CD4-positive, alpha-beta T cell treated with Interleukin-12 subunit alpha and Interleukin-12 subunit beta, for 1 hour (primary cell): ENCODE measurements around the gene BLTP3A.
"Not testable (repeated sequence)": the region's sequence is repeated elsewhere in the genome, so short reads cannot be mapped to it uniquely, and the experiment has no call there.

Experiments used
- DNase-seq: peaks from one replicate; pipeline ENCODE4 v3.0.0-alpha.2; 2020

Gene BLTP3A

DNA sequence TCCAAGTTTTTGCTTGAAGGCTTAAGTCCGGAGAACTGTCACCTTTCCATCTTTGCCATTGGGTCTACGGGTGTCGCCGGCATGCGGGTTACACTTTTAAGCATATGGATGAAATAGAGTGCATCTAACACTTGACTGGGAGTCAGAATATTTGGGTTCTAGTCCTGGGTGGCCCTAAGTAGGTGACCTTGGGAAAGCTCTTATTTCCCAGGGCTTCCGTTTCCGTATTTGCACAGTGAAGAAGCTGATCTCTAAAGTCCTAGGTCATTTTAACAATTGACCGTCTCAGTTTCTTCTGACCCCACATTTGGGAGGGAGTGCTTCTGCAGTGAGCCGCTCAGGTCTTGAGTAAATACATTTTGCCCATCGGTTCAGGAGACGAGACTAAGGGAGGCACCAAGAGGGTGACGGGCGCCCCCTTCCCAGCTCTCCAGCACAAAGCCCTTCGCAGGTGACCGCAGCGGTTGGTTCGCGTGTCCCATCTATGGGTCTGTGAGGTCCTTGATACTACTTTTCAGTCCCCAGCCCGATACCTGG, 651 bp upstream of the BLTP3A start:
- no peak for DNase-seq

DNA sequence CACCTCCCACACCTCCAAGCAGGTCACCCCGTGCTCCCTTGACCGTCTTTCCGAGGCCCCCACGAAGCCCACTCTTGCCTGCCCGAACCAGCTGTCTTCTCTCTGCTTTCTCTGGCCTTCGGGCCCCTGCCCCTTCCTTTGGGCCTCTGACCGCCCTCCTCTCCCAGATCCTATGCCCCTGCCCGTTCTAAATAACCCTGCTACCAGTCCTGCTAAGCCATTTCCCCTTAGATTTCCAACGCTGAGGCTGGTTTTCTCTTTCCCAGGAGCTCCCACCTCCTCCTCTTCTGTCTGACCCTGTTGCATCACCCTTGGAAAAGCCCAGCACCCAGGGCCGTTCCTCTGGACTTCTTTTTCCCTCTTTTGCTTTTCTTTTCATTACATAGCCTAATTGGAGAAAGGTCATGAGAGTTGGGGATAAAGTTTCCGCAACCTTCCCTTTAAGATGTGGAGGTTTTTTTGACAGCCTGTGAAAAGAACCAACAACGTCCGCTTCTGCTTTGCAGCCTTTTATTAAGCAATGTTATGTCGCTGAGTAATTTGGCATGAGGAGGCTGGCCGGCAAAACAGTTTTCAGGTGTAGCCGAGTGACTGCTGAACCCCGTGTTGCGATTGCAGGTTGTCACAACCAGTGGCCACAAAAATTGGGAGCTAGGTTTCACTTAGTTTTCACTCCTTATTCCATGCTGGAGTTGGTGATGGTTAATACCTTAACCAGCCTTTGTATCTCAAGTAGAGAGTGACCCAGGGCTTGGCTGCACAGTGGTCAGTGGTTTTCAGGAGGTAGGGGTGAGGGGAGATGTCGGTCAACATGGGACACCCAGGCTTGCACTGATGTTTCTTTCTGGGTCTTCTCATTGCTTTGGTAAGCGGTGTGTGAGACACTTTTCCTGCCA, 970 bp downstream of the BLTP3A start:
- peak; percentile 12 for DNase-seq

DNA sequence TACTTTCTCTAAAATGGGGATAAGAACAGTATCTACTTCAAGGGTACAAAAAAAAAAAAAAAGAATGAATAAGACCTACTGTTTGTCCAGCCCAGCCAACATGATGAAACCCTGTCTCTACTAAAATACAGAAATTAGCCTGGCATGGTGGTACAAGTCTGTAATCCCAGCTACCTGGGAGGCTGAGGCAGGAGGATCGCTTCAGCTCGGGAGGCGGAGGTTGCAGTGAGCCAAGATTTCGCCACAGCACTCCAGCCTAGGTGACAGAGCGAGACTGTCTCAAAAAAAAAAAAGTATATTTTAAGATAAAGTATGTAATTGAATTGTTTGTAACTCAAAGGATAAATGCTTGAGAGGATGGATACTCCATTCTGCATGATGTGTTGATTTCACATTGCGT, 2.0 kb downstream of the BLTP3A start:
- DNase-seq, result no peak

DNA sequence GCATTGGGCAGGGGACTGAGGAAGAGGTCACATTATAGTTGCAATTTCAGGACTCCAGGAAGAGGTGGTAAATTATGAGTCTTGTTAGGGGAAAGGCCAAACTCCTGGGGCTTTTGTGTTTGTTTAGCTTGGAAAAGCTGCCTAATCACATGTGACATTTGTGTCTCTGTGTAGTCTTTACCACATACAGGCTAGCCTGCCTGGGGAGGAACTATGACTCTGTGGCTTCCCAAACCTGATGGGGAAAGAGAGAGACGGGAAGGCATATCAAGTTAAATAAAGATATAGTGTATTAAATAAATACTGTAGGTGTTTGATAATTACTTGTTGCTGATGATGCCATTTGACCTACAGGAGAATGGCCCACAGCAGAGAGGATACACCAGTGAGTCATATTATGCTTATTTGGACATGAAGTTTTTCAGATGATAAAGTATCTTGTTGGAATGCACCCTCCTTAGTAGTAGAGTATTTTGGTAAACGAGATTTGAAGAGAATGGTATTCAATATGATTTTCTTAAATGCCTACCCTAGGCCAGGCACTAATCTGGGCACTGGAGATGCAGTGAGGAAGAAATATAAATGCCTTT, 4.0 kb downstream of the BLTP3A start:
- no peak for DNase-seq

DNA sequence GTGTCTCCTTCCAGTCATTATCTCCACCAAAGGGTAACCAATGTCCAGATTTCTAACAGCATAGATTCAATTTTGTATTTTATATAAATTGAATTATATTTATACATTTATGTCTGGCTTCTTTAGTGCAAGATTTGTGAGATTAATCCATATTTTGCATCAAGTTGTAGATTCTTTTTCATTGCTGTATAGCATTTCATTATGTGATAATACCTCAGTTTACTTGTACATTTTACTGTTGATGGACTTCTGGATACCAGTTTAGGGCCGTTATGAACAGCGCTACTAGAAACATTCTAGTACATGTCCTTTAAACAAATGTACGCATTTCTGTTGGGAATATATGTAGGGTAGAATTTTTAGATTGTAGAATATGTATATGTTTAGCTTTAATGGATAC, 6.2 kb downstream of the BLTP3A start:
- no peak for DNase-seq

DNA sequence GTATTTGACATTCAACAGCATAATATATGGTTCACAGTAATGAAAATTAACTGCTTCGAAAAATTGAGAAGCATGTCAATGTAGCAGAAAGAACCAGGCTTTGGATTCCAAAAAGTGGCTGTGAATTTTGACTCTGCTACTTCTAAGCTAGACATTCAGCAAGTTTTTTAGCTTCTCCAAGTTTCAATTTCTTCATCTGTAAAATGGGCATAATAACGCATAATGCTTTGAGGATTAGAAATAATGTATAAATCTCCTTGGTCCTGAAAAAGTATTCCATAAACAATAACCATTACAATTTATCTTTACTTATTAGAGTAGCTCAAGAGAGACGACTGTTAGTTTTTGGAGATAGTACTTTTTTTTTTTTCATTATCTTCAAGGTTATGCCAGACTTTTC, 7.7 kb downstream of the BLTP3A start:
- DNase-seq, result no peak

DNA sequence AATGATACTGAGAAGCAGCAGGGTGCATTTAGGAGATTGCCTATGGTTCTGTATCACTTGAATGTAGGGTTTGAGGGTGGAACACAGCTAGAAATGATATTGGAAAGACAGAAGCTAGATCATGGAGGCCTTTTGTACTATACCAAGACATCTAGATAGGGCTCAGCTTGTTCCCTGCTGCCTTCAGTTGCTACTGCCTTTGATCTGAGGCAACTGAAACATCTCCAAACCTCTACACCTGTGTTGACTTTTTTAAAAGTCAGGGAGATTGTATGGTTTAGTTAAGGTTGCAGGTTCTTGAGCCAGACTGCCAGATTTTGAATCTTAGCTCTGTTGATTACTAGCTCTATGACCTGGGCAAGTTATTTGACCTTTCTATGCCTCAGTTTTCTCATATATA, 12.7 kb downstream of the BLTP3A start:
- DNase-seq, result no peak

DNA sequence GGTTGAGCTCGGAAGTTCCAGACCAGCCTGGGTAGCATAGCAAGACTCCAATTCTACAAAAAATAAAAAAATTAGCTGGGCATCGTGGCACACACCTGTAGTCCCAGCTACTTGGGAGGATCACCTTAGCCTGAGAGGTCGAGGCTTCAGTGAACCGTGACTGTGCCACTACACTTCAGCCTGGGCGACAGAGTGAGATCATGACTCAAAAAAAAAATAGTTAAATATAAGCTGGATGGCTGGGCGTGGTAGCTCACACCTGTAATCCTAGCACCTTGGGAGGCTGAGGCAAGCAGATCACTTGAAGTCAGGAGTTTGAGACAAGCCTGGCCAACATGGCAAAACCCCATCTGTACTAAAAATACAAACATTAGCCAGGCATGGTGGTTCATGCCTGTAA, 13.2 kb downstream of the BLTP3A start:
- not testable (repeated sequence) for DNase-seq

DNA sequence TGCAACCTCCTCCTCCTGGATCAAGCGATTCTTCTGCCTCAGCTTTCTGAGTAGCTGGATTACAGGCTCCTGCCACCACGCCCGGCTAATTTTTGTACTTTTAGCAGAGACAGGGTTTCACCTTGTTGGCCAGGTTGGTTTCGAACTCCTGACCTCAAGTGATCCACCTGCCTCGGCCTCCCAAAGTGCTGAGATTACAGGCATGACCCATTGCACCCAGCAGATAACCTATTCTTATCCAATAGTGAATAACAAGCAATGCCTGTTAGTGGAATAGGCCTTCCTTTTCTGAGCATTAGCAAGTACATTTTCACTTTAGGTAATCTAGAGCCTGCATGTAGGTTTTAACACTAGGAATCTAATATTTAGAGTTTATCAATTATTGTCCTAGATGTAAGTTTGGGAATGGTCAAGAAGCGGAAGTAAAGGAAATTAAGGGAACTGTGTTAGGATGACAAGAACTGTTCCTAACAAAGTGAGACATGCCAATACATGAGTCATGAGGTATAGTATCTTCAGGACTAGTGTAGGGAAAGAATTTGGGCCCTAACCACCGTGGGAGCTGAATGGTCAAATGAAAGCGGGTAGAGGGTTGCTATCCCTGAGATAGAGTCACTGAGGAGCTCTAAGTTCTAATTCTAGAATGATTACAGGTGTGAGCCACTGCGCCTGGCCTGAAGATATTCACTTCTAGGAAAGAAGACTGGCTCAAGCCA, 15.0 kb downstream of the BLTP3A start:
- no peak for DNase-seq

DNA sequence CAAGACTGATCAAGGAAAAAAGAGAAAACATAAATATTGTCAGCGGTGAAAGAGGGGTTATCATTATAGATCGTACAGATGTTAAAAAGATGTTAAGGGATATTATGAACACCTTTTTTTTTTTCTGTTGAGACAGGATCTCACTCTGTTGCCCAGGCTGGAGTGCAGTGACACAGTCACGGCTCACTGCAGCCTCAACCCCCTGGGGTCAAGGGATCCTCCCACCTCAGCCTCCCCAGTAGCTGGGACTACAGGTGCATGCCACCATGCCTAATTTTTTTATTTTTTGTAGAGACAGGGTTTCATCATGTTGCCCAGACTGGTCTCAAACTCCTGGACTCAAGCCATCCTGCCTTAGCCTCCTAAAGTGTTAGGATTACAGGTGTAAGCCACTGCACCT, 16.6 kb downstream of the BLTP3A start:
- not testable (repeated sequence) for DNase-seq

DNA sequence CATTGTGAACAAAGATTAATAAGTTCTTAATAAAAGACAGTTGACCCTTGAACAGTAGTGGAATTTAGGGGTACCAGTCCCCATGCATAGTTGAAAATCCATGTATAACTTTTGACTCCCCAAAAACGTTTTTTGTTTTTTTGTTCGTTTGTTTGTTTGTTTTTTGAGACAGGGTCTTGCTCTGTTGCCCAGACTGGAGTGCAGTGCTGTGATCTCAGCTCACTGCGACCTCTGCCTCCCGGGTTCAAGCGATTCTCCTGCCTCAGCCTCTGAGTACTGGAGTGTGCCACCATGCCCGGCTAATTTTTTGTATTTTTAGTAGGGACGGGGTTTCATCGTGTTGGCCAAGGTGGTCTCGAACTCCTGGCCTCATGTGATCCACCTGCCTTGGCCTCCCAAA, 17.5 kb downstream of the BLTP3A start:
- not testable (repeated sequence) for DNase-seq

DNA sequence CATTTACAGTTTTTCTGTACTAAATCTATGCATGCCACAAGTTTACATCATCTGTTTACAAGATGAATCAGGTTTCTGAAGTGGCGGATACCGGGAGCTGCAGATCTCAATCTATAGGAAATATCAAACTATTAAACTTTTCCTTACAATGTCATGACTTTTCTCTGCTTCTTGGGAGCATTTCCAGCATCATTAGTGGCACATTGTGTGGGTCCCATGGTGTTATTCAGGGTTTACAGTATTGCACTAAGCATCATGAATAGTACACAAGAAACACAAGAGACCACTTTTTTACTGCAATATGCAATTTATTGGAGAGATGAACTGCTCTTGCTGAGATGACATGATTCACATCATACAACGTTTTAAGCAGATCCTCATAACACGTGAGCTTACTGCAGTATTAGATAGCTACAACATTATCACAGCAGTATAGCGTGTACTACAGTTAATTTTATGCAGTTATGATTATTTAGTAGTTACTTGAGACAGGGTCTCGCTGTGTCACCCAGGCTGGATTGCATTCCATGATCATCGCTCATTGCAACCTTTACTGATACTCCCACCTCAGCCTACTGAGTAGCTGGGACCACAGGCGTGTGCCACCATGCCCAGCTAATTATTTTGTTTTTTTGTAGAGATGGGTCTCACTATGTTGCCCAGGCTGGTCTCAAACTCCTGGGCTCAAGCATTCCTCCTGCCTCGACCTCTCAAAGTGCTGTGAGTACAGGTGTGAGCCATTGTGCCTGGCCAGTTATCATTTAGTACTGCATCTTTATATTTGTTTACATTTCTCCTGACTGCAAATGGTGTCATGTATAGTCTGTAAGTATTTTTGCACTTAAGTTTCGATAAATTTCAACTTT, 18.4 kb downstream of the BLTP3A start:
- no peak for DNase-seq

DNA sequence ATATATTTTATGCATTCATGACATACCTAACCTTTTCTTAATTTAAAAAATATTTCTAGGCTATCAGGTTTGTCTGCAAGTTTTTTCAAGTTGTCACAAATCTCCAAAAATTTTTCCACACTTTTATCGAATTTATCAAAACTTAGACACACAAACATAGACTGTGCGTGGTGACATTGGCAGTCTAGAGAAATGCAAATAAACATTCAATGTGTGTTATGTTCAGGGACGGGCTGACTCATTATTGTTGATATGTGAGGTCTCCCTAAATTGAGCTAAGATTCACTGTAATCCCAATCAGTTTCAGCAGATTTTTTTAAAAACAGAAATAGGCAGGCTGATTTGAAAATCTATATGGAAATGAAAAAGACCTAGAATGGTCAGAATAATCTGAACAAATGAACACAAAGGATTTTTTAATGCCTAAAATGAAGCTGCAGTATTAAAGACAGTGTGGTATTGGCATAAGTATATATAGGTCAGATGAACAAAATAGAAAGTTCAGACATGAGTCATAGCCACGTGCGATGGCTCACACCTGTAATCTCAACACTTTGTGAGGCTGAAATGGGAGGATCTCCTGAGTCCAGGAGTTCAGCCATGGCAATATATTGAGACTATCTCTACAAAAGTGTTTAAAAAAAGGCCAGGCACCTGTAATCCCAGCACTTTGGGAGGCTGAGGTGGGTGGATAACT, 19.2 kb downstream of the BLTP3A start:
- DNase-seq, result no peak

DNA sequence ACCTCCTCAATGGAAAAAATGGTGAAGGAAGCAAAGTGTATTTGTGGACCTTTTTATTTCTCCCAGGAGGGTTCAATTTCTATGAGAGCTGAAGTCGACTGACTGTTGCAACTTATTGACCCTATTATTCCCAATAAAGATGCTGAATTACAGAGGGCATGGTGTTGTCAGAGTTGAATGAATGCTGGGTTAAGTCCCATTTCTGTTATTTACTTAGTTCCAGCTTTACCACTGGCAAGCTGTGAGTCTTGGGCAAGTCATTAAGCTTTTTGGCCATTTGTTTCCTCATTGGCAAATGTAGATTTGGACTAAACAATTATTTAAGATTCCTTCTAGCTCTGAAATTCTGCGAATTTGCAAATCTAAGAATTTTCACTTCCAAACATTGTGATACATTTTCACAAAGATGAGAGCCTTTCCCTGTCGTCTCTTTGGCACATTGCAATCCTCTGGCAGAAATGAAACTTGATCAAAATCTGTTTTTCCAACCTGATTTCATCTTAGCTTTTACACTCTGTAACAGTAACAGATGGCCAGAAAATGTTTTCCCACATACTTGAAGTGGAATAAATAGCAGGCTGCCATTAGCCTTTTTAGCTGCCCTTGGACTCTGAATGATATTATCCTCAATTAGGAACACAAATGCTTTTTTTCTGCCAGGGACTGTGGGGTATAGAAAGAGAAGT, 21.3 kb downstream of the BLTP3A start:
- no peak for DNase-seq

DNA sequence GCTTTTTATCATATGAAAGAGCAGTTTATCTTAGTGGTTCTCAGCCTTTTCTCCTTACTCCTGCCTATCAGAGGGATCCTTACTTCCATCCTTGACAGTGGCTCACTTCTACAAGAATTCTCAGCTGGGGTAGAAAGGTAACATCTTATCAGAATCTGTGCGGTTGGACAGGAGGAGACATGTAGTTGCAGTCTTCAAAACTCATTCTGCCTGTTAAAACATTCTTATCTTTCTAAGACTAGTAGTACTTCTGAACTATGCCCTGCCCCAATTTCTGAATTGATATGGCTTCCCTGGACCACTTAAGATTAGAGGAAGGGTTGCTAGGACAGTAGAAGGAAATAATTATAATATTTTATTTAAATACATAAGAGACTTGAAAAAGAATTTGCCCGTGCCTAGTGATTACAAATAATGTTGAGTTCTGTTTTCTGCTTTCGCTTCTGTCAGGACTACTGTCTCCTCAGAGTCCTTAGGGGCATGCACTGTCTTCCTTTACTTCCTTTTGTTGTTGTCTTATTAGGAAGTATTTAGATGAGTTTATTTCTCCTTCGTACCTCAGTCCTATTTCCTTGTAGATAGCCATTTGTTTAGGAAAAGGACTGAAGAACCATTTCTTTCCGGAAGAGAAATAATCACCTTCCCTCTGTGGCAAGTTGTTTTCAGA, 24.9 kb downstream of the BLTP3A start:
- DNase-seq, result no peak

DNA sequence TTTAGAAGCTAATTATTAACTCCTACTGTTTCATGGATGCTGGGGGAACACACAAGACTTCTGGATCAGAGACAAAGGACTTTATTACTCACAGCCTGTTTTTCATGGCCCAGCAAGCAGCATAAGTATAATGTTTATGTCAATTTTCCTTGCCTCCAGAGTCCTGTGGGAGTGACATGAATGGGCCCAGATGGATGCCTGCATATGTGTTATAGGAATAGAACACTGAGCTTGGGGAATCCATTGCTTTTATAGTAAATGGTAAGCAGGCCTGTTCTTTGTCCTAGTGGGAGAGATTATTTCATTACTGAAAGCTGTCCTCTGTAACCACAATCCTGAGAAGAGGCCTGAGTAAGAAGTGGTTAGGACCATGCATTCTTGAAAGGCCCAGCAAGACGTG, 25.6 kb downstream of the BLTP3A start:
- no peak for DNase-seq

DNA sequence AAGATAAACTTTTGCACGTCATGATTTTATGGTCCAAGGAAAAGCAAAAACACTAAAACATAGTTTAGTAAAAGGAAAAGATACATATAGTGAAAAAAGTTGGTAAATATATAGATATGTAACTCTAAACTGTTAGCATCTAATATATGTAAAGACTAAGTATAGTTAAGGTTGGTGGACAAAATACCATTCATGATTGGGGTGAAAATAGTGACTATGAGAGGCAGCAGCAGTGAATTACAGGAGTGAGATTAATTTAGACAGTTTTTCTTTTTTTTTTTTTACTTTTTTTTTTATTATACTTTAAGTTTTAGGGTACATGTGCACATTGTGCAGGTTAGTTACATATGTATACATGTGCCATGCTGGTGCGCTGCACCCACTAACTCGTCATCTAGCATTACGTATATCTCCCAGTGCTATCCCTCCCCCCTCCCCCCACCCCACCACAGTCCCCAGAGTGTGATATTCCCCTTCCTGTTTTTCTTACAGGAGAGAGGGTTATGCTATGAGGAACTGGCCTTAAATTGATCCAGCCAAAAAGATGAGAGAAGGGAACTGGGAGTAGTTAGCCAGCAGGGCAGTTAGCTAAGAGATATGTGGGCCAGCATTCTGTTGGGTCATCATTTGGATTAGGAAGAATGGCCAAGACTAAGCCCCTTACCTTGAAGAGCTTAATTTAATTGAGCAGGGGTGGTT, 27.1 kb downstream of the BLTP3A start:
- DNase-seq, result not testable (repeated sequence)

DNA sequence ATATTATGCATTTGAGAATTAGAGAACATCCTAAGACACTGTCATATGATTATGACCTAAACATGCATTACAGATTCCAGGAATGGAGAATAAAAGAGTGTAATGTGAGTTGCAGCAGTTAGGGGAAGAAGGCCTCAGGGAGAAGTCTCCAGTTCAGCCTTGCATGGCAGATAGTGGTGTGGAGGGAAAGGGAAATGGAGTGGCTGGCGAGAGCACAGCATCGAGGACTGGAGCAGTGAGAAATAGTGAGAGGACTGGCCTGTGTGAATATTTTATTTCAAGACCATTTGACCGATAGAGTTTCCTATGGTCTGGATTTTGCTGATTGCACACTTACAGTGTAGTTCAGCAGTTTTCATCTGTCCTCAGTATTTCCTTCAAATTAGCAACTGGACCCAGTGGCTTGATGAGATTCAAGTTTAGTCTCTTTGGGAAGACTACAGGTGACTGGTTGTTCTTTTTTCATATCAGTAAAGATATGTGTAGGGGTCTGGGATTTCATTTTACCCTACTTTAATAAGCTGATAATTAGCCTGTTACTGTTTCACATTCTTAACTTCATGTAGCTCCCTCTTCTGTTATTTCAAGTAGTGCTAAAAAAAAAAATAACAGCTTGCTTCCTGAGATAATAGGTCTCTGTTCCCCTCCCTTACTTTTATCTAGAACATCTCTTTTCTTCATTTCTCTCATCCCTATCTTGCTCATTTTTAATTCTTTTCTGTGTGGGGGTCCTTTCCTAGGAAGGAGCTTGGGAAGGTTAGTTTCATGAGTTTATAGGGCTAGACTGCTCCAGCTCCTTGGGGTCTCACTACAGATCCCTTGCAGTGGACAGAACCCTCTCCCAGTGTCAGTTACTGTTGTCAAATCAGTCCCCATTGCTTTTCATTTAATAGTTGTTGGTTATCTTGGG, 27.9 kb downstream of the BLTP3A start:
- no peak for DNase-seq

DNA sequence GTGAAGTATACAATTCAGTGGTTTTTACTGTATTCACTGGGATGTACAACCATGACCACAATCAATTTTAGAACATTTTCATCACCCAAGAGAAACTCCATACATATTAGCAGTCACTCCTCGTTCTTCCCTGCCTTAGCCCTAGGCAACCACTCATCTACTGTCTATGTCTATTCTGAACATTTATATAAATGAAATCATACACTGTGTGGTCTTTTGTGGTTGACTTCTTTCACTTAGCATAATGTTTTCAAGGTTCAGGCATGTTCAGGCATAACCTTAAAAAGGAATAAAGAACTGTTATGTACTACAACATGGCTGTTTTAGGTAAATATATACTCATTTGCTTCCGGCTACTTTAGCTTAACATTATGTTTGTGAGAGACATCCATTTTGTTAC, 37.3 kb downstream of the BLTP3A start:
- DNase-seq, result no peak
